OCI-LY3 (cell line): ENCODE results near the gene RRAGD.

Source experiments
- CTCF ChIP-seq: fragments of 200-600, 300-600 bp; sonication (generic); IDR thresholded peaks from 2 replicates; pipeline ENCODE4 v1.5.1; 2014; ENCODE audit warnings: antibody characterized with exemption, low read length, low read depth
- EZH2phosphoT487 ChIP-seq: fragments of 200-600 bp; shearing (Covaris generic); IDR thresholded peaks from 2 replicates; pipeline ENCODE4 v1.6.1; 2018; ENCODE audit warnings: antibody characterized with exemption, mixed run types, low read depth

- TF ChIP-seq CTCF: no peak
- no peak for TF ChIP-seq EZH2phosphoT487
These were observed 65.6 kb downstream of the RRAGD start for GRCh38 chr6:89346433-89346832.
